ENCODE data around the gene PSMA1.
"Not testable (repeated sequence)": the region's sequence is repeated elsewhere in the genome, so short reads cannot be mapped to it uniquely, and the experiment has no call there.

DNA sequence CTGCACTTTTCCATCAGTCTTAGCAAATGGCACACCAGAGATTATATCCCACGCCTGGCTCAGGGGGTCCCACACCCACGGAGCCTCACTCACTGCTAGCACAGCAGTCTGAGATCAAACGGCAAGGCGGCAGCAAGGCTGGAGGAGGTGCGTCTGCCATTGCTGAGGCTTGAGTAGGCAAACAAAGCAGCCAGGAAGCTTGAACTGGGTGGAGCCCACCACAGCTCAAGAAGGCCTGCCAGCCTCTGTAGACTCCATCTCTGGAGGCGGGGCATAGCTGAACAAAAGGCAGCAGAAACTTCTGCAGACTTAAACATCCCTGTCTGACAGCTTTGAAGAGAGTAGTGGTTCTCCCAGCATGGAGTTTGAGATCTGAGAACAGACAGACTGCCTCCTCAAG lies 49.3 kb upstream of the PSMA1 start:
- TF ChIP-seq POLR2A, CTCF (IDR thresholded peaks at IDR 0.05): not testable (repeated sequence)
